HG03520 (cell line): ENCODE measurements around the gene APLN.
A peak's percentile ranks its signal among the peaks of the same experiment; 100 is the strongest.

Experiments
- ATAC-seq: cut with Tn5 transposase; IDR thresholded peaks from one replicate; pipeline ENCODE4 v1.9.1; 2021; ENCODE audit warnings: mild to moderate bottlenecking, moderate library complexity; ENCODE audit not compliant: unreplicated experiment

APLN gene

DNA sequence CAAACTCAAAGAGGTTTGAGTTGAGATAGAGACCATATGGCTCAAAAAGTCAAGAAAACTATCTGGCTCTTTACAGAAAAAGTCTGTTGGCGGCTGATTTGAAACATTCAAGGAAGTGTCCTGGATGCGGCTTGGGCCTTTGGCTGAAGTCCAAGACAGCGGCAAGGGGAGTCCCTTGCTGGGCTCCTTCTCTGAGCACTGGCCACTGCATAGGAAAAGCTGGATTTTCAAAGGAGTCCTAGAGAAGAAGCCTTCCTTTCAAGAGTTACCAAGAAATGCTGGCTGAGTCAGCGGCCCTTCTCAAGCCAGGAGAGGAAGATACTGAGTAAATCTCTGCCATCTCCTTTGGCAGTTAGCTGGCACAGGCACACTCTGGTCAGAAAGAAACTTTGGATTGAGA is 12.1 kb downstream of the APLN start:
- ATAC-seq: no peak

GRCh38 chrX:129641941-129642340 is 12.8 kb downstream of the APLN start:
- ATAC-seq: no peak

DNA sequence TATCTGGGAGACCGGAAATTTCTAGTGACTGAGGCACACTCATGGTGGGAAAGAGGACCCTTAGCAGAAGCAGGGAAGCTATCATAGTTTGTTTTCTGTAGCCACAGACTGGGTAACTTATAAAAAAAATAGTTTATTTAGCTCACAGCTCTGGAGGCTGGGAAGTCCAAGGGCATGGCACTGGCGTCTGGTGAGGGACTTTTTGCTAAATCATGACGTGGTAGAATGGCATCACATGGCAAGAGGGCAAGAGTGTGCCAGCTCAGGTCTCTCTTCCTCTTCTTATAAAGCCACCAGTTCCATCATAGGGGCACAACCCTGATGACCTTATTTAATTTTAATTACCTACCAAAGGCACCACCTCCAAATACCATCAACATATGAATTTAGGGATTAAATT is 13.3 kb downstream of the APLN start:
- no peak for ATAC-seq

- no peak for ATAC-seq
Measured at GRCh38 chrX:129640737-129641136, 14.0 kb downstream of the APLN start.

- no peak for ATAC-seq
Measured at GRCh38 chrX:129638917-129639316, 15.8 kb downstream of the APLN start.

DNA sequence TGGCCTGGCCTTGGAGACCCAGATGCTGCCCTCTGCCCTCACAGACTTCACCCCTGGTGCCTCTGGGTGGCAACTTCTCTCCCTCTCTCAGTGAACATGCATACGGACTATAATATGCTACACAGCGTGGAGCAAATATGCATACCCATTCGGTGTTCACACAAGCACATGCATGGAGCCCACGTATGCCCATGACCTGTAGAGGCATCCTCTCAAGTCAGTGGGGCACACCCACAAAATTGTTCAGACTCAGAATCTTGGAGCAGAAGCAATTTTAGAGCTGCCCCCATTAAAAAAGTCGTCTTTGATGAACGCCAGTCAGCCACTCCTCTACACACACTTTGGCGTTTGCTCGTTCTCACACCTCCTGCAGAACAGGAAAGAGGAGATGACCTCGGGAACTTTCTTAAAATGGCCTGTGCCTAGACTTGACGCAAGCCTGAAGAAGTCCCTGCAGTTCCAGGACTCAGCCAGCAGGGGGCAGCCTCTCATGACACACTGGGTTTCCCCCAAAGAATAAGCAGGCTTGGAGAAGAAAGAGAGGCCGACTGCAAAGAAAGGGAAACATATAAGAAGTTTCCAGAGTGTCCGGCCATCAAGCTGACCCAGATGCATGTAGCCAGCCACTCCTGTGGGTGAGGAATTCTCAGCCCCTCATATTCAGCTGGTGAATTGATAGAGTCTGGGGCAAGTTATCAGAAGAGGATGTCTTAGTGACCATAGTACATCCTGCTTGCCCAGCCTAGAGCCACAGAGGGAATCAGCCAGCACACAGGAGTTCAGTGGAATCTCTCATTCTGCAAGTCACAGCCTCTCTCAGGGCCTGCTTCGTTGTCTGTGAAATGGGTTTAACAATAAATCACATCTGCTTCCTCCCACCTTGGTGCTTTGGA is 17.3 kb downstream of the APLN start:
- ATAC-seq: peak; percentile 75

GRCh38 chrX:129636175-129636681 is 18.5 kb downstream of the APLN start:
- no peak for ATAC-seq

GRCh38 chrX:129634541-129634940 is 20.2 kb downstream of the APLN start:
- no peak for ATAC-seq

- no peak for ATAC-seq
Measured at GRCh38 chrX:129632443-129632842, 22.3 kb downstream of the APLN start.

GRCh38 chrX:129631849-129632248 is 22.9 kb downstream of the APLN start:
- no peak for ATAC-seq

DNA sequence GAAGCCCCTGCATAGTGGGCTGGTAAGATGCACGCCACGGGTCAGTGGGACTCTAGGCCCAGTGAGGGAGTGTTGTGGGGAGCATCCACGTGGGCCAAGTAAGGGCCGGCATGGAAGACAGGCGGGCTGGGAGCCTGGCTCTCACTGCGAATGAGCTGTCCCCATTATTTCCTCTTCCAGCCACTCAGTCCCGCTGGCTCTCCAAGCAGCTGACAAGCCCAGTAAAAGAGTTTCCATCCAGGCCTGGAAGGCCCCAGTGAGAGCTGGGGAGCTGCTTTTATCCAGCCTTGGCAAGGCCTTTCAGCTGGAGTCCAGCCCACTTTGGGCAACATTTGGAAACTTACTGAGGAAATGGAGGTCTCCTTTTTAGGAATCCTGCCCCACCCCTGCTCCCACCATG is 24.9 kb downstream of the APLN start:
- ATAC-seq: no peak

- ATAC-seq: no peak
Measured at GRCh38 chrX:129626026-129626425, 28.7 kb downstream of the APLN start.

GRCh38 chrX:129622757-129623301 is 31.9 kb downstream of the APLN start:
- ATAC-seq: no peak

DNA sequence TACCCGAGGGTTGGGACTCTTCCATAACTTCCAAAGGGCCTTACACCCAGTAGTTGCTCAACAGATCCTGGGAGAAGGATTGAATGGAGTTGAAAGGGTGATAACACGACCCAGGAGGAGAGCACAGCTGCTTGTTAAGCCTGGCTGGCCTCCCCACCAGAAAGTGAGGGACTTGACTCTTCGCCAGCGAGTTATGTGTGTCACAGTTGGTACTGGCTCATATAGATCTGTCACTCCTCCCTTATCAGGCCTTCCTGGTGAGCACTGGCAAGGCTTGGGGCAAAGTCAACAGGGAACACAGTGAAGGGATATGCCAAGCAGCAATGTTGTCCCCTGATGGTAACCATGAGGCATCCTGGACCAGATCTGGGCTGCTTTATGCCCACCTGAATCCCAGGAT is 35.8 kb downstream of the APLN start:
- no peak for ATAC-seq

DNA sequence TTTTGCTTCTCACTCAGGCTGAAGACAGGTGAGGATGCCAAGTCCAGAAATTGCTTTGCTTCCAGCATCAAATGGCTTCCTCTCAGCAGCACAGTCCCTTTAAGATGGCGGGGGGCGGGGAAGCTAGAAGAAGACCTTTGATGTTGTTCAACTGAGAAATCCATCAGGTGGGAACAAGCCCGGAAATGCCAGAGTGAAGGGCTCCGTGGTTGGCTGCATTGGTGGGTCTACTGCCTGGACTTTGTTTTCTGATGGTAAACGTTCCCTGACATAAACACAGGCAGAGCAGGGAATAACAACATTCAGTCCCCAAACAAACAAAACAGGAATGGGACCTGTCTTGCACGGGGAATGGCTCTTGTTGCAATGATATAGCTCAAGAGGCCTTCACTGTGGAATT is 37.3 kb downstream of the APLN start:
- no peak for ATAC-seq

DNA sequence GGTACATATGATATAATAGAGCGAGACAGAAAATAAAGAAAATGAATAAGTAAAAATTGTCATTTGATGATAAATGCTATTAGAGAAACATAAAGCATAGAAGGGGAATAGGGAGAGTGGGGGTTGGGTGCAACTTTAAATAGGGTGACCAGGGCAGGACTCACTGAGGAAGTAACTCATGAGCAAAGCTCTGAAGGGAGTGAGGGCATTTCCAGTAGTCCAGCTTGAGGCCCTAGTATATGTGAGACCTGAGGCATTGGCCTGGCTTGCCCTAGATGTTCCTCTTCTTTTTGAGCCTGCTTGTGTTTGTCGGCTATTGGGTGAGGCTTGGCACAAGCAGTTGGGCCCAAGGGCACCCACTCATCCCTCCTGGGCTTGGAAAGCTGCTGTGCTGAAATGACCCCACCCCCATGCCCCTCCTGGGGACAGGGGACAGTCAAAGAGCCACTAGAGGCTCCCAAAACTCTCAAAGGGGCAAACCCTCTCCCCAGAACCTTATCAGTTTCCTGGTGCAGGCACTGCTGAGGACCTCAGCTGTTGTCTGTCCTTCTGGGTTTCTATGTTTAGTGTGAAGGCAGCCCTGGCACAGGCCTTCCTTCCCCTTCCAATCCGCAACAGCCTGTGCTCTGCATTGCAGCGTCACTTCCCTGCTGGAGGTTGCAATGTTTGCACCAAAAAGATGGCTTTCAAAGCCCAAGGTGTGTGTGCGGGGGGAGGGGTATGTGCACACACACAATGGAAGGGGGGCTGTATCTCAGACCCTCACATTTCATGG is 40.1 kb downstream of the APLN start:
- ATAC-seq: no peak

DNA sequence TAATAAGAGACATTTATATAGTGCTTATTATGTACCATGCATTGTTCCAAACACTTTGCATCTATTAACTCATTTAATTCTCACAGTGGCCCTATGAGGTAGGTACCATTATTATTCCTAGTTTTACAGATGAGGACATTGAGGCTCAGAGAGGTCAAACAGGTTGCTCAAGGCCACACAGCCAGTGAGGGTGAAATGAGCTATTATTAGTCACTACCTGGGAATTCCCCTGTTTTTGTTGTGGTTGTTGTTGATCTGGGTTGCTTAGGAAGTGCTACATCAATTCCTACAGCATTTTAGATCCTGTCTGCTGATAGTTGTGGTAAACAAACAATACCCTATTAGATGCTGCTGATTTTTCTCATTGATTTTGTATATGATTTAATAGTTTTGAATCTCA is 41.2 kb downstream of the APLN start:
- ATAC-seq: no peak

GRCh38 chrX:129612396-129612795 is 42.4 kb downstream of the APLN start:
- ATAC-seq: no peak

- no peak for ATAC-seq
Measured at GRCh38 chrX:129609395-129609794, 45.4 kb downstream of the APLN start.

DNA sequence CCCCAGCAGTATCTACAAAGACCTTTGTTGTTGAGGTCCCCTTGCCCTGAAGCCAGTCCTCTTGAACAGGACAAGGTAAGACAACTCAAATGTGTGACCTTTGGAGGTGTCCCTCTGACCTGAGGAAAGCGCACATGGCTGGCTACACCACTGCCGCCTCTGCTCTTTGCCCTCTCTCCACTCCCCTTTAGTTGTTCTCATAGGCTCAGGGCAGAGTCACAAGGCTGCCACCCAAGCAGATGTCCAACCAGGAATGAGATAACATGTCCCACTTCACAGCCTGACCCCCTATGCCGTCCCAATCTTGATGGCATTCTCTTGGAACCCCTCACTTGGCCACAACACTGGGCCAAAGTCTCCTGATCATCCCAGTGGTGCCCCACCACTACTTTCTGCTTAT is 46.3 kb downstream of the APLN start:
- no peak for ATAC-seq

- ATAC-seq: no peak
Measured at GRCh38 chrX:129606918-129607317, 47.8 kb downstream of the APLN start.

DNA sequence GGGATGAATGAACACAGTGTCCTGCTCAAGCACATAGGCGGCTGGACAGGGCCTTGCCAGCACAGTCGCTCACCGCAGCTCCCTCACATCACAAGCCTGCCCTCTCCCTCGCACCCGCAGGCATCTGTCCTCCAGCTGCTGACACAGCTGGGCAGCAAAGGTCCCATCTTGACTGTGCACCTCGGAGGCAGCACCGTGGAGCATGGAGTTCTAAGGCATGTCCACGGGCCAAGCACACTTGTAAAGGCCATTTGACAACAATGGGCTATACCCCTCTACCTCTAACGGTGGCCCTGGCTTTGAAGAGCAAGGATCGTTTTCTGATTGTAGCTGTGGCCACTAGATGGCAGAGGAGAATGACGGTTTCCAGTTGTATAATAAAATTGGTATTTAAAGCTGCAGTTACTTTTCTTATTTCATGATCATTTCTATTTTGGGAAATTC is 53.8 kb downstream of the APLN start:
- ATAC-seq: no peak
